ENCODE data around the gene MAP4K4. TPM values are rescaled to one million over a fixed set of nuclear protein-coding genes. Genes with fewer than 3 reads are reported as not detected.

MAP4K4 gene
- total RNA-seq, 1 experiment from 2014 or later = 162 TPM

GRCh38 chr2:101883860-101884259 lies 186.4 kb downstream of the MAP4K4 start:
- ChIA-PET CTCF (interaction anchor here (0.6 to 5.6 kb wide), 66 partner anchors 9 to 820 kb away, joined by 3 to 65 read pairs (median 4); partner anchors contain the start of genes IL18R1 and IL1R1), POLR2A (interaction anchor here (0.6 to 1.9 kb wide), 14 partner anchors 11 to 565 kb away, joined by 3 to 7 read pairs (median 4); no protein-coding TSS in a partner anchor)
- no peaks in the 10 kb centered on the region for H3K4me1 Mint-ChIP-seq (ENCODE audit: insufficient read depth, unreplicated experiment)
- H3K9me3 Mint-ChIP-seq (ENCODE audit: unreplicated experiment) = no peaks in the 10 kb centered on the region
- peak; percentile 76 for DNase-seq (ENCODE audit: unreplicated experiment)
- no peak overlapping the region for H3K27ac Mint-ChIP-seq (ENCODE audit: low read depth, unreplicated experiment)
- peaks cover 63% of the 10 kb centered on the region for H3K36me3 Mint-ChIP-seq (ENCODE audit: insufficient read depth, unreplicated experiment)
- peak; percentile 42 for TF ChIP-seq CTCF (IDR thresholded peaks at IDR 0.05; ENCODE audit: unreplicated experiment)
- intact Hi-C loops (cut with micrococcal nuclease) = loop anchor here (1.0 to 5.0 kb wide), 5 partner anchors 100 to 565 kb away; partner anchors contain the start of gene IL18R1
- no TSS peak for BruUV-seq (replicated peaks)
- H3K27me3 Mint-ChIP-seq (ENCODE audit: insufficient read depth, unreplicated experiment) = no peaks in the 10 kb centered on the region
- no peak overlapping the region for H3K4me3 Mint-ChIP-seq (ENCODE audit: unreplicated experiment)

GRCh38 chr2:101884423-101884822 lies 186.9 kb downstream of the MAP4K4 start:
- TF ChIP-seq CTCF (IDR thresholded peaks at IDR 0.05; ENCODE audit: unreplicated experiment) = no peak
- no TSS peak for BruUV-seq (replicated peaks)
- no peak overlapping the region for H3K27ac Mint-ChIP-seq (ENCODE audit: low read depth, unreplicated experiment)
- CTCF ChIA-PET = interaction anchor here (0.6 to 5.6 kb wide), 61 partner anchors 9 to 819 kb away, joined by 3 to 65 read pairs (median 5); partner anchors contain the start of gene IL18R1
- H3K27me3 Mint-ChIP-seq (ENCODE audit: insufficient read depth, unreplicated experiment) = no peaks in the 10 kb centered on the region
- no peak overlapping the region for H3K4me3 Mint-ChIP-seq (ENCODE audit: unreplicated experiment)
- H3K4me1 Mint-ChIP-seq (ENCODE audit: insufficient read depth, unreplicated experiment) = no peaks in the 10 kb centered on the region
- H3K36me3 Mint-ChIP-seq (ENCODE audit: insufficient read depth, unreplicated experiment) = peaks cover 63% of the 10 kb centered on the region
- DNase-seq (ENCODE audit: unreplicated experiment) = no peak
- intact Hi-C loops (cut with micrococcal nuclease) = loop anchor here (1.0 to 5.0 kb wide), 5 partner anchors 100 to 565 kb away; partner anchors contain the start of gene IL18R1
- POLR2A ChIA-PET = interaction anchor here (0.6 to 1.9 kb wide), 9 partner anchors 33 to 356 kb away, joined by 3 to 6 read pairs (median 3); no protein-coding TSS in a partner anchor
- no peaks in the 10 kb centered on the region for H3K9me3 Mint-ChIP-seq (ENCODE audit: unreplicated experiment)

GRCh38 chr2:101887328-101887727 lies 189.8 kb downstream of the MAP4K4 start:
- BruUV-seq (replicated peaks) = no TSS peak
- ChIA-PET CTCF (interaction anchor here (0.9 to 5.1 kb wide), 3 partner anchors 96 to 556 kb away, joined by 3 to 65 read pairs (median 3); no protein-coding TSS in a partner anchor), POLR2A (interaction anchor here (0.6 kb wide), 1 partner anchor 258 kb away, joined by 3 read pairs; no protein-coding TSS in a partner anchor)
- DNase-seq (ENCODE audit: unreplicated experiment) = no peak
- Mint-ChIP-seq H3K4me1 (ENCODE audit: insufficient read depth, unreplicated experiment) (no peaks in the 10 kb centered on the region), H3K4me3 (ENCODE audit: unreplicated experiment) (no peak overlapping the region), H3K9me3 (ENCODE audit: unreplicated experiment) (no peaks in the 10 kb centered on the region), H3K27me3 (ENCODE audit: insufficient read depth, unreplicated experiment) (no peaks in the 10 kb centered on the region), H3K36me3 (ENCODE audit: insufficient read depth, unreplicated experiment) (peaks cover 78% of the 10 kb centered on the region), H3K27ac (ENCODE audit: low read depth, unreplicated experiment) (no peak overlapping the region)
- intact Hi-C loops (cut with micrococcal nuclease) = no loop called here
- TF ChIP-seq CTCF (IDR thresholded peaks at IDR 0.05; ENCODE audit: unreplicated experiment) = no peak

GRCh38 chr2:101889460-101890098 lies 192.1 kb downstream of the MAP4K4 start:
- H3K4me1 Mint-ChIP-seq (ENCODE audit: insufficient read depth, unreplicated experiment) = peaks cover 6% of the 10 kb centered on the region
- TF ChIP-seq CTCF (IDR thresholded peaks at IDR 0.05; ENCODE audit: unreplicated experiment) = no peak
- no peaks in the 10 kb centered on the region for H3K27me3 Mint-ChIP-seq (ENCODE audit: insufficient read depth, unreplicated experiment)
- BruUV-seq (replicated peaks) = no TSS peak
- ChIA-PET CTCF (interaction anchor here (0.8 to 0.9 kb wide), 2 partner anchors 351 to 554 kb away, joined by 3 read pairs; no protein-coding TSS in a partner anchor), POLR2A (no interaction called here)
- no peak for DNase-seq (ENCODE audit: unreplicated experiment)
- intact Hi-C loops (cut with micrococcal nuclease) = no loop called here
- no peak overlapping the region for H3K4me3 Mint-ChIP-seq (ENCODE audit: unreplicated experiment)
- H3K9me3 Mint-ChIP-seq (ENCODE audit: unreplicated experiment) = no peaks in the 10 kb centered on the region
- no peak overlapping the region for H3K27ac Mint-ChIP-seq (ENCODE audit: low read depth, unreplicated experiment)
- H3K36me3 Mint-ChIP-seq (ENCODE audit: insufficient read depth, unreplicated experiment) = peaks cover 80% of the 10 kb centered on the region

Data from MCF 10A (cell line).